ENCODE results near the gene PCP4L1. TPM values are rescaled to one million over a fixed set of nuclear protein-coding genes. Genes with fewer than 3 reads are reported as not detected.

PCP4L1 gene
- total RNA-seq, 2 experiments from 2014 or later, result not detected

- peaks cover 43% of the 10 kb centered on the region for H3K4me1 ChIP-seq (ENCODE audit: insufficient read depth, low read length)
- ChIA-PET CTCF (interaction anchor here (1.5 kb wide), 1 partner anchor 8 kb away, joined by 3 read pairs; no protein-coding TSS in a partner anchor), POLR2A (interaction anchor here (1.1 to 2.6 kb wide), 3 partner anchors 16 to 65 kb away, joined by 3 to 22 read pairs (median 3); partner anchors contain the start of genes NDUFS2, PPOX and UFC1)
- intact Hi-C loops (cut with DNase I, micrococcal nuclease), result no loop called here
- no peak overlapping the region for H3K4me3 ChIP-seq (ENCODE audit: low read length)
- H3K9me3 ChIP-seq (ENCODE audit: control insufficient read depth in 1 of 2, insufficient read depth in 1 of 2, low read length in 2 of 2), result no peaks in the 10 kb centered on the region
- ATAC-seq (ENCODE audit: poor library complexity) (peak; percentile 44), DNase-seq (peak in 1 of 14 experiments; percentile 31)
- H3K36me3 ChIP-seq (ENCODE audit: insufficient read depth, low read length), result peaks cover 13% of the 10 kb centered on the region
- Mint-ChIP-seq H3K9me3 (no peaks in the 10 kb centered on the region), H3K36me3 (ENCODE audit: low read depth) (peaks cover 17% of the 10 kb centered on the region), H3K4me3 (peak overlapping the region; percentile 46), H3K27ac (peak overlapping the region; percentile 91), H3K4me1 (ENCODE audit: low read depth) (peaks cover 50% of the 10 kb centered on the region), H3K27me3 (no peaks in the 10 kb centered on the region)
- TF ChIP-seq, protein P1, sequence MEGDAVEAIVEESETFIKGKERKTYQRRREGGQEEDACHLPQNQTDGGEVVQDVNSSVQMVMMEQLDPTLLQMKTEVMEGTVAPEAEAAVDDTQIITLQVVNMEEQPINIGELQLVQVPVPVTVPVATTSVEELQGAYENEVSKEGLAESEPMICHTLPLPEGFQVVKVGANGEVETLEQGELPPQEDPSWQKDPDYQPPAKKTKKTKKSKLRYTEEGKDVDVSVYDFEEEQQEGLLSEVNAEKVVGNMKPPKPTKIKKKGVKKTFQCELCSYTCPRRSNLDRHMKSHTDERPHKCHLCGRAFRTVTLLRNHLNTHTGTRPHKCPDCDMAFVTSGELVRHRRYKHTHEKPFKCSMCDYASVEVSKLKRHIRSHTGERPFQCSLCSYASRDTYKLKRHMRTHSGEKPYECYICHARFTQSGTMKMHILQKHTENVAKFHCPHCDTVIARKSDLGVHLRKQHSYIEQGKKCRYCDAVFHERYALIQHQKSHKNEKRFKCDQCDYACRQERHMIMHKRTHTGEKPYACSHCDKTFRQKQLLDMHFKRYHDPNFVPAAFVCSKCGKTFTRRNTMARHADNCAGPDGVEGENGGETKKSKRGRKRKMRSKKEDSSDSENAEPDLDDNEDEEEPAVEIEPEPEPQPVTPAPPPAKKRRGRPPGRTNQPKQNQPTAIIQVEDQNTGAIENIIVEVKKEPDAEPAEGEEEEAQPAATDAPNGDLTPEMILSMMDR (IDR thresholded peaks at IDR 0.05), result no peak
- no peaks in the 10 kb centered on the region for H3K27me3 ChIP-seq (ENCODE audit: control insufficient read depth in 1 of 2, insufficient read depth in 2 of 2, low read length in 2 of 2)
- peak overlapping the region; percentile 26 to 37 for H3K27ac ChIP-seq (ENCODE audit: low read depth in 1 of 2, low read length in 2 of 2)
These were observed 40.1 kb upstream of the PCP4L1 start for GRCh38 chr1:161218301-161219077.

GRCh38 chr1:161219078-161219892 is 39.3 kb upstream of the PCP4L1 start:
- H3K36me3 Mint-ChIP-seq (ENCODE audit: low read depth), result peaks cover 9% of the 10 kb centered on the region

GRCh38 chr1:161220002-161220401 is 38.5 kb upstream of the PCP4L1 start:
- Mint-ChIP-seq H3K36me3 (ENCODE audit: low read depth) (peaks cover 4% of the 10 kb centered on the region), H3K27me3 (no peaks in the 10 kb centered on the region), H3K9me3 (no peaks in the 10 kb centered on the region), H3K27ac (peak overlapping the region; percentile 91), H3K4me1 (ENCODE audit: low read depth) (peaks cover 54% of the 10 kb centered on the region), H3K4me3 (no peak overlapping the region)
- Histone ChIP-seq H3K36me3 (ENCODE audit: insufficient read depth, low read length) (no peaks in the 10 kb centered on the region), H3K27me3 (ENCODE audit: control insufficient read depth in 1 of 2, insufficient read depth in 2 of 2, low read length in 2 of 2) (no peaks in the 10 kb centered on the region), H3K27ac (ENCODE audit: low read depth in 1 of 2, low read length in 2 of 2) (no peak overlapping the region), H3K4me1 (ENCODE audit: insufficient read depth, low read length) (peaks cover 41% of the 10 kb centered on the region), H3K9me3 (ENCODE audit: control insufficient read depth in 1 of 2, insufficient read depth in 1 of 2, low read length in 2 of 2) (no peaks in the 10 kb centered on the region), H3K4me3 (ENCODE audit: low read length) (no peak overlapping the region)
- ATAC-seq (ENCODE audit: poor library complexity) (no peak), DNase-seq (no peak)
- TF ChIP-seq, protein P1 (IDR thresholded peaks at IDR 0.05), result no peak
- intact Hi-C loops (cut with DNase I, micrococcal nuclease), result loop anchor here (5.0 to 10.0 kb wide), 2 partner anchors 43 to 525 kb away; partner anchors contain the start of genes DUSP12 (in 2 of the 2) and B4GALT3 (in 1 of the 2)
- ChIA-PET POLR2A (interaction anchor here (2.6 kb wide), 1 partner anchor 17 kb away, joined by 22 read pairs; the partner anchor contains the start of gene NDUFS2), CTCF (interaction anchor here (1.0 kb wide), 1 partner anchor 10 kb away, joined by 3 read pairs; no protein-coding TSS in a partner anchor)

More at GRCh38 chr1:161219078-161219892, 39.3 kb upstream of the PCP4L1 start:
- Mint-ChIP-seq H3K9me3 (no peaks in the 10 kb centered on the region), H3K27ac (peak overlapping the region; percentile 91), H3K4me1 (ENCODE audit: low read depth) (peaks cover 55% of the 10 kb centered on the region), H3K27me3 (no peaks in the 10 kb centered on the region), H3K4me3 (no peak overlapping the region)
- ChIA-PET CTCF (interaction anchor here (1.5 kb wide), 1 partner anchor 8 kb away, joined by 3 read pairs; no protein-coding TSS in a partner anchor), POLR2A (interaction anchor here (2.6 kb wide), 1 partner anchor 17 kb away, joined by 22 read pairs; the partner anchor contains the start of gene NDUFS2)
- intact Hi-C loops (cut with DNase I, micrococcal nuclease), result no loop called here
- Histone ChIP-seq H3K9me3 (ENCODE audit: control insufficient read depth in 1 of 2, insufficient read depth in 1 of 2, low read length in 2 of 2) (no peaks in the 10 kb centered on the region), H3K4me3 (ENCODE audit: low read length) (no peak overlapping the region), H3K27me3 (ENCODE audit: control insufficient read depth in 1 of 2, insufficient read depth in 2 of 2, low read length in 2 of 2) (no peaks in the 10 kb centered on the region), H3K4me1 (ENCODE audit: insufficient read depth, low read length) (peaks cover 43% of the 10 kb centered on the region), H3K27ac (ENCODE audit: low read depth in 1 of 2, low read length in 2 of 2) (no peak overlapping the region), H3K36me3 (ENCODE audit: insufficient read depth, low read length) (peaks cover 6% of the 10 kb centered on the region)
- ATAC-seq (ENCODE audit: poor library complexity) (no peak), DNase-seq (no peak)
- TF ChIP-seq, protein P1 (IDR thresholded peaks at IDR 0.05), result no peak
